ENCODE data around the gene NUP42.

The NUP42 gene

DNA sequence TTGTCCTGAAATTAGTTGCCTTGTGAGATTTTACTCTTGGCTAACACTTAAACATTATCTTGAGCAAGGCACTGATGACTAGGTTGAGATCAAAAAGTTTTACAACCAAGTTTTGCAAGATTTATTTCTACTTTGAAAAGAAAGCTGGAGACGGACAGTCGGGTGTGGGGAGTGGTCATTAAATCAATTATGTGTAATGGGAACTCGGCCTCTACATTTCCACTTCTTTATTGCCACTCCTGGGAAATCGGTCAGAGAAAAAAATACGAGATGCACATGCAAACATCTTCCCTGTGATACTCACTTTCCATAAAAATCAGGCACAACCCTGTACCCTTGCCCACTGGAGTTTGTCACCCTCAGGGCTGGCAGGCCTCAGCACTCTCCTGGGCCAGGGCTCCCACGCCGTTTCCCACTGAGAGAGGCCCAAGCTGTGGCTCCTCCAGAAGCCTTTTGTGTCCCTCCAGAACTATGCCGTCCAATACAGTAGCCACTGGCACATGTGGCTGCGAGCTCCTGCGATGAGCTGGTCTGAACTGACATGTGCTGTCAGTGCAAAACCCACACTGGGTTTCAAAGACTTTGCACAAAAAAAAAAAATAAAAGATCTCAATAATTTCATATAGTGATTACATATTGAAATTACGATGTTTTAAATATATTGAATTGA lies 57.3 kb downstream of the NUP42 start:
- DNase-seq, result no peak

GRCh38 chr7:23239698-23240097 lies 57.9 kb downstream of the NUP42 start:
- no peak for DNase-seq

- no peak for DNase-seq
These were observed 60.5 kb downstream of the NUP42 start for GRCh38 chr7:23242321-23242720.

- DNase-seq, result no peak
These were observed 61.1 kb downstream of the NUP42 start for GRCh38 chr7:23242935-23243334.

GRCh38 chr7:23246555-23246954 lies 64.7 kb downstream of the NUP42 start, which contains the start of gene GPNMB:
Gene GPNMB, plus strand, starts transcription at chr7:23246775. Its CDS starts 83 bp downstream, at chr7:23246858.
- DNase-seq, result no peak

- DNase-seq, result no peak
These were observed 65.3 kb downstream of the NUP42 start for GRCh38 chr7:23247046-23247602.

DNA sequence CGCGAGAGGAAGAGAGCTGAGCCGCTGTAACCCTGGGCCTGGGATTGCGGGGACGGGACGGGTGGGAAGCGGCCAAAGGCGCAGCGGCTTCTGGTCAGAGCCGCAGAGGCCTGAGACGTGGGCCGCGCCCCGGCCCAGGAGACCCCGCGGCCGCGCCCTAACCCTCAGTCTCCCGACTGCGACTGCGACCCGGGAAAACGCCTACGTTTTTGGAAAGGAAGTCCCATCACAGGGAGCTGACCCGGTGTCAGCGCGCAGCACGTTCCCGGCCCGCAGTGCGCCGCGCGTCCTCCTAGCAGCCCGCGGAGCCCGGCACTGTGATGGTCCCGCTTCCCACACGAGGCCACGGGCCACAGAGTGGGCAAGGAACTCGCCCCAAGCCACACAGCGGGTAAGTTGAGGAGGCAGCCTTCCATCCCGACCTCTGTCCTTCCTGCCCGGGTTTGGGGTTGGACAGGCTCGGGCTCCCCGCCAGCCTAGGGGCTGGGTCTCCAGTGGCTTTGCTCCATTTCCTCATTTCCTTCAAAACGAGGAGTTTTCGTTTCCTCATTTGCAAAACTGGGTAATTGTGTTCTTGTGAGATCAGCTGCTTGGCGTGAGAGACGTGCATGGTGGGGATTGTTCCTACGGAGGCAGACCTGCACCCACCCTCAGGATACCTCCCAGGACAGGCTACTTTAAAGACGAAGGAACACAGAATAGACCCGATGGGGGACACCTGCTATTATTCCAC lies 65.9 kb downstream of the NUP42 start:
- no peak for DNase-seq

DNA sequence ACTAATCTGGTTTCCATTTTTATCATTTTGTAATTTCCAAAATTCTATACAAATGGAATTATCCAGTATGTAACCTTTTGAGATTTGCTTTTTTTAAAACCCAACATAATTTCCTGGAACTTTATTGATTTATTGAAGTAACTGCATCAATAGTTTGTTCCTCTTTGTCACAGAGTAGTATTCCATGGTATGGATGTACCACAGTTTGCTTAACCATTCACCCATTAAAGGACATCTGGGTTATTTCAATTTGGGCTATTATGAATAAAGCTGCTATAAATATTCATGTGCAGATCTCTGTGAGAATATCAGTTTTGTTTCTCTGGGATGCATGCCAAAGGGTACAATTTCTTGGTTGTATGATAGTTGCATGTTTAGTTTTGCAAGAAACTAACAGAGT lies 67.6 kb downstream of the NUP42 start:
- no peak for DNase-seq

Measured in activated CD8-positive, alpha-beta memory T cell treated with anti-CD3 and anti-CD28 coated beads for 24 hours (primary cell).